SW 1271 (cell line): Measurements from ENCODE around the gene BPIFB2.

Source experiments
- DNase-seq, 2 experiments: peaks; one replicate each; lab custom pipeline; 2025; lab: John Stamatoyannopoulos, UW

Gene BPIFB2

DNA sequence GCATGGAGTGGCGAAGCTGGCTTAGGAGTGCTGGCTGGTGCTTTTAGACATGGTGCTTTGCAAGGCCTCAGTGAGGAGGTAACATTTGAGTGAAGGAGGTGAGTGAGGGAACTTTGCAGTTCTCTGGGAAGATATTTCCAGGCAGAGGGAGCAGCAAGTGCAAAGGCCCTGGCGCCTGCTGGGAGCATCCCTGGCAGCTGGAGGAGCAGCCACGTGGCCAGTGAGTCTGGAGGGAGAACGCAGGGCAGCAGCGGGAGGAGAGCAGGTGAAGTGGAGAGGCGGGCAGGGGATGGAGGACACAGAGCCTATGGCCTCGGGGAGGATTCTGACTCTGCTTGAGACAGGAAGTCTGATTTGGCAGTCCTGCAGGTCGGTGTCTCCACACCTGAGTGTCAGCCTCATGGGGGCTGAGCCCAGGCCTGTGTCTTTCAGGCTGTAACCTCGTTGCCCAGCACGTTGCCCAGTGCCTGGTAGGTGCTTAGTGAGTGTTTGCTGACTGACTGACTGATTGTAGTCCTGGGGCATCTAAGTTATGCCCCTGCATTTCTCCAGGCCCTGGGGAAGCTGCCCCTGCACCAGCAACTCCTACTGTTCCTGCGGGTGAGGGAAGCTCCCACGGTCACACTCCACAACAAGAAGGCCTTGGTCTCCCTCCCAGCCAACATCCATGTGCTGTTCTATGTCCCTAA lies 60.9 kb downstream of the BPIFB2 start:
- no peak for DNase-seq

DNA sequence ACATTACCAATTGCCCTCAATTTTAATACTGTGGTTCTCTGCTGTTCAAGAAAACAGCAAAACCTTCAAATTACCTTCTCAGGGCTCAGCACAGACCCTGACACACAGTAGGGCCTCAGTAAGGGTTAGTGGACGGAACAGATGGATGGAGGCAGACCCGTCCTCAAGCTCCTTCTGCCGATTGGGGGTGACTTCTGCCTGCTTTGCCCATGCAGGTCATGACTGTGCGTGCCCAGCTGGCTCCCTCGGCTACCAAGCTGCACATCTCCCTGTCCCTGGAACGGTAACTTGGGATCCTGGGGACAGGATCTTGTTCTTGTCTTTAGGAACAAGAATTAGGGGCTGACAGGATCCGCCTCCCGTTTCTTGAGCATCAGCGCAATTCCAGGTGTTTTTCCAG lies 62.2 kb downstream of the BPIFB2 start:
- no peak for DNase-seq

DNA sequence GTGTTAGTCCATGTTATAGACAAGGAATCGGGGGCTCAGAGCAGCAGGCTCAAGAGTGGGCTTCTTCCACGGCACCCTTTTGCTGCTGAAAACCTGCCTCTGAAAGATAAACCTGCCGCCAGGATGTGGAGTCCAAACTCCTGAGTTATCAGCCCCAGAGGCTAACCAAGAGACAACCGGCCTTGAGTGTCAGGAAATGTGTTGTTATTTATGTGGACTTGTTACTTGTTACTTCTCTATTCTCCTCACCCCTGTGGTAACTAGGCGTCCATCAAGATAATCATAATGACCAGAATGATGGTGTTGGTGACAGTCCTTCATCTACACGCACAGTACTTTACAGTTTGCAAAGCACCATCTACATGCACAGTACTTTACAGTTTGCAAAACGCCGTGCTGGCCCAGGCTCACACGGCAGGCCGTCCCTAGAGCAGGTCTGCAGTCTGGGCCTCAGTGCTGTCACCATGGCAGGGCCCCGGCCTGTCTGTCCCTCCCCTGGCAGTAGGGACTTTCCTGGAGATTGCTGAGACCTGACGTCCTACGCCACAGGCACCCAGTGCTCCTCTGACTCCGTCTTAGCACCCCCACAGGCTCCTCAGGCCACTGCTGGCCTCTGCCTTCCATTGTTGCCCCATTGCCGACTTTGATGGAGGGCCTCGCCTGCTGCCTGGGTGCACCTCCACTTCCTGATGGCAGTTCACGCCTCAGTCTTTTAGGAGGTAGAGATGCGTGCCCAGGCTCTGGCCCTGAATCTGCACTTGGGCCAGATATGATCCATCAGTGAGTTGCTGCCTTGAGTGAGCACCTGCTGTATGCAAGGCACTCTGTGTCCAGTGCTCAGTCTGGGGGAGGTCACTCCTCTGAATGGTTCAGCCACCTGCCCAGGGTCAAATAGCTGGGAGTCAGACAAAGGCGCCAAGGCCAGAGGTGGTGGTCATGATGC lies 62.9 kb downstream of the BPIFB2 start:
- DNase-seq, result no peak

DNA sequence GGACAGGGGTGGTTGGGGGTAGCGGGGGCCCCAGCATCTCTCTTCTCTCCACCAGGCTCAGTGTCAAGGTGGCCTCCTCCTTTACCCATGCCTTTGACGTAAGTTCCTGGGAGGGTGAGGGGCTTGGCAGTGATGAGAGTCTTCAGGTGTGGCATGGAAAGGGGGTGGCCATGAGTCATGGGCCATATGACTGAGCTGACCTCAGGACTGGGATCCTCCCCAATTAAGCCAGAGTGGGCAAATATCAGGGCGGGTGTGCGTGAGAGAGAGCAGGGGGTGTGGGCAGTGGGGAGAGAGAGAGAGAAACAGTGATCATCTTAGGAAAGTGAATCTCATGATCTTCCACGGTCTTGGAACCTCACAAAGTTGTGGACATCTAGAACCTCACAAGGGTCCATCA lies 63.7 kb downstream of the BPIFB2 start:
- no peak for DNase-seq

DNA sequence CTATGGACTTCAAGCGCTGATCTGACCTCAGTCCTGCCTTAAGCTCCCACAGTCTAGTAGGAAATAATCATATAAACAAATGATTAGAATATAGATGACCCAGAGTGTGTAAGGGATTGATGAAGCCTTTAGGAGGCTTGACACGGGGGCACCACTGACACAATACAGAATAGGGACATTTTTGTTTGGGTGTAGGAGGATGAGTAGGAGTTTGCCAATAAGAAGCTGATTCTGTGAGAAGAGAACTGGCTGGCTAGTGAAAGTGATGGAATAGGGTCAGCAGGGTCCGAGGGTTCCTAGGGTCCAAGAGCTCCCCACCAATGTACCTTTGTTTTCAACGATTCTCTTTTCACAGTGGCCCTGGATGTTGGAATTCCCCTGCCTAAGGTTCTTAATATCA lies 64.9 kb downstream of the BPIFB2 start:
- DNase-seq, result no peak

- no peak for DNase-seq
These were observed 65.3 kb downstream of the BPIFB2 start for GRCh38 chr20:33072813-33073212.
